HepG2 (cell line): ENCODE results near the gene CARMIL1. TPM values are rescaled to one million over a fixed set of nuclear protein-coding genes. Genes with fewer than 3 reads are reported as not detected.

Source experiments
- ADNP ChIP-seq: sonication (generic); formaldehyde crosslinking; IDR thresholded peaks from 2 replicates; pipeline ENCODE4 v1.4.0; 2020; ENCODE audit warnings: missing genetic modification reagents
- PLRG1 ChIP-seq: fragments of 450-650 bp; conservative IDR thresholded peaks from 2 replicates; pipeline ENCODE4 v1.6.1; 2016
- polyA plus RNA-seq, 8 experiments: library from polyadenylated mRNA; depleted of rRNA in 3 of 8; stranded (reverse) in 7 of 8; unstranded in 1 of 8; fragments of >200 nt; fragmentation: Illumina TruSeq in 4 of 8; extraction: Trizol in 4 of 8; gene quantifications; 2 replicates each; pipeline versions ENCODE4 v1.2.1 to v1.2.3, GENCODE V29; 2011 to 2016; ENCODE audit warnings: low read depth in 4 of 8, missing spikeins in 1 of 8, mixed read lengths in 1 of 8; ENCODE audit not compliant: insufficient read depth in 1 of 8
- total RNA-seq, 5 experiments: library from RNA; depleted of rRNA; stranded (reverse); fragments of >200 nt; fragmentation: Illumina TruSeq; extraction: Trizol; gene quantifications; 2 replicates each; pipeline ENCODE4 v1.2.3, GENCODE V29; 2016; ENCODE audit warnings: low read depth in 1 of 5
- TF ChIP-seq, protein P1 (sequence below): sonication (generic); formaldehyde crosslinking; conservative IDR thresholded peaks from 2 replicates; pipeline ENCODE4 v1.4.0; 2020; ENCODE audit warnings: mild to moderate bottlenecking, missing genetic modification reagents, moderate library complexity
- TF ChIP-seq, protein P2 (sequence below): sonication (generic); formaldehyde crosslinking; IDR thresholded peaks from 2 replicates; pipeline ENCODE4 v1.4.0; 2020; ENCODE audit warnings: mild to moderate bottlenecking, missing genetic modification reagents

Gene CARMIL1
- total and polyA plus RNA-seq, 2 of the 13 experiments (the other 11 are each of a cell fraction or from before 2014, with no cell fraction given), result 1.8 to 2.6 TPM

DNA sequence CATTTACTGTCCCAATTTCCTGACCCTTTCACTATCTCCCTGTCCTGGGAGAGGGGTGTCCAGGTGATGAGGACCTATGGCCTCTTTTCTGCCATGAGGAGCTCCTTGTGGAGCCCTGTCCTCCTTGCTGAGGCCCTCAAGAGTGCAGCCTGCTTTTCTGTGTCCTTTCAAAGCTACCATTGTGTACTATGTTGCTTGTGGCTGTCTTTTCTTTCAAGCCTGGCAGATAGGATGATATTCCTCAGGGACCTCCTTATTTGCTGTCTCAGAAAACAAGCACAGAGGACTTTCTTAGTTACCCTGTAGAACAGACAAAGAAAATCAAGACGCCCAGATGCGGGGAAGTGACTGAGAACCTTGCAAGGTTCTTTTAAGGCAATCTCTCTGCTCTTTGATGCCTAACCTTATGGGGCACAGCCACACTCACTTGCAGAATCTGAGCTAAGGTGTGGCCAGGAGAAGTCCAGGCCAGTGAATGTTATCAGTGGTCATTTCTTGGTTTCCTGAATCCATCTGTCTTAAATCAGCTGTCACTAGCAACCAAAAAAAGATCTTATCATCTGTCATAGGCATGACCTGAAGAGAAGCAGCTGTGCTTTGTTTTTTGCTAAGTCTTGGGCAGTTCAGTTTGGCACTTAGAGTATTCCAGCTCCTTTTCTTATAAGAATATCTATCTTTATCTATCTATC lies 17.2 kb downstream of the CARMIL1 start (continued):
- TF ChIP-seq, protein P1, sequence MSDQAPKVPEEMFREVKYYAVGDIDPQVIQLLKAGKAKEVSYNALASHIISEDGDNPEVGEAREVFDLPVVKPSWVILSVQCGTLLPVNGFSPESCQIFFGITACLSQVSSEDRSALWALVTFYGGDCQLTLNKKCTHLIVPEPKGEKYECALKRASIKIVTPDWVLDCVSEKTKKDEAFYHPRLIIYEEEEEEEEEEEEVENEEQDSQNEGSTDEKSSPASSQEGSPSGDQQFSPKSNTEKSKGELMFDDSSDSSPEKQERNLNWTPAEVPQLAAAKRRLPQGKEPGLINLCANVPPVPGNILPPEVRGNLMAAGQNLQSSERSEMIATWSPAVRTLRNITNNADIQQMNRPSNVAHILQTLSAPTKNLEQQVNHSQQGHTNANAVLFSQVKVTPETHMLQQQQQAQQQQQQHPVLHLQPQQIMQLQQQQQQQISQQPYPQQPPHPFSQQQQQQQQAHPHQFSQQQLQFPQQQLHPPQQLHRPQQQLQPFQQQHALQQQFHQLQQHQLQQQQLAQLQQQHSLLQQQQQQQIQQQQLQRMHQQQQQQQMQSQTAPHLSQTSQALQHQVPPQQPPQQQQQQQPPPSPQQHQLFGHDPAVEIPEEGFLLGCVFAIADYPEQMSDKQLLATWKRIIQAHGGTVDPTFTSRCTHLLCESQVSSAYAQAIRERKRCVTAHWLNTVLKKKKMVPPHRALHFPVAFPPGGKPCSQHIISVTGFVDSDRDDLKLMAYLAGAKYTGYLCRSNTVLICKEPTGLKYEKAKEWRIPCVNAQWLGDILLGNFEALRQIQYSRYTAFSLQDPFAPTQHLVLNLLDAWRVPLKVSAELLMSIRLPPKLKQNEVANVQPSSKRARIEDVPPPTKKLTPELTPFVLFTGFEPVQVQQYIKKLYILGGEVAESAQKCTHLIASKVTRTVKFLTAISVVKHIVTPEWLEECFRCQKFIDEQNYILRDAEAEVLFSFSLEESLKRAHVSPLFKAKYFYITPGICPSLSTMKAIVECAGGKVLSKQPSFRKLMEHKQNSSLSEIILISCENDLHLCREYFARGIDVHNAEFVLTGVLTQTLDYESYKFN, result no peak
- TF ChIP-seq ADNP (CRISPR knock-in tag), result no peak
- no peak for TF ChIP-seq PLRG1
- TF ChIP-seq, protein P2, sequence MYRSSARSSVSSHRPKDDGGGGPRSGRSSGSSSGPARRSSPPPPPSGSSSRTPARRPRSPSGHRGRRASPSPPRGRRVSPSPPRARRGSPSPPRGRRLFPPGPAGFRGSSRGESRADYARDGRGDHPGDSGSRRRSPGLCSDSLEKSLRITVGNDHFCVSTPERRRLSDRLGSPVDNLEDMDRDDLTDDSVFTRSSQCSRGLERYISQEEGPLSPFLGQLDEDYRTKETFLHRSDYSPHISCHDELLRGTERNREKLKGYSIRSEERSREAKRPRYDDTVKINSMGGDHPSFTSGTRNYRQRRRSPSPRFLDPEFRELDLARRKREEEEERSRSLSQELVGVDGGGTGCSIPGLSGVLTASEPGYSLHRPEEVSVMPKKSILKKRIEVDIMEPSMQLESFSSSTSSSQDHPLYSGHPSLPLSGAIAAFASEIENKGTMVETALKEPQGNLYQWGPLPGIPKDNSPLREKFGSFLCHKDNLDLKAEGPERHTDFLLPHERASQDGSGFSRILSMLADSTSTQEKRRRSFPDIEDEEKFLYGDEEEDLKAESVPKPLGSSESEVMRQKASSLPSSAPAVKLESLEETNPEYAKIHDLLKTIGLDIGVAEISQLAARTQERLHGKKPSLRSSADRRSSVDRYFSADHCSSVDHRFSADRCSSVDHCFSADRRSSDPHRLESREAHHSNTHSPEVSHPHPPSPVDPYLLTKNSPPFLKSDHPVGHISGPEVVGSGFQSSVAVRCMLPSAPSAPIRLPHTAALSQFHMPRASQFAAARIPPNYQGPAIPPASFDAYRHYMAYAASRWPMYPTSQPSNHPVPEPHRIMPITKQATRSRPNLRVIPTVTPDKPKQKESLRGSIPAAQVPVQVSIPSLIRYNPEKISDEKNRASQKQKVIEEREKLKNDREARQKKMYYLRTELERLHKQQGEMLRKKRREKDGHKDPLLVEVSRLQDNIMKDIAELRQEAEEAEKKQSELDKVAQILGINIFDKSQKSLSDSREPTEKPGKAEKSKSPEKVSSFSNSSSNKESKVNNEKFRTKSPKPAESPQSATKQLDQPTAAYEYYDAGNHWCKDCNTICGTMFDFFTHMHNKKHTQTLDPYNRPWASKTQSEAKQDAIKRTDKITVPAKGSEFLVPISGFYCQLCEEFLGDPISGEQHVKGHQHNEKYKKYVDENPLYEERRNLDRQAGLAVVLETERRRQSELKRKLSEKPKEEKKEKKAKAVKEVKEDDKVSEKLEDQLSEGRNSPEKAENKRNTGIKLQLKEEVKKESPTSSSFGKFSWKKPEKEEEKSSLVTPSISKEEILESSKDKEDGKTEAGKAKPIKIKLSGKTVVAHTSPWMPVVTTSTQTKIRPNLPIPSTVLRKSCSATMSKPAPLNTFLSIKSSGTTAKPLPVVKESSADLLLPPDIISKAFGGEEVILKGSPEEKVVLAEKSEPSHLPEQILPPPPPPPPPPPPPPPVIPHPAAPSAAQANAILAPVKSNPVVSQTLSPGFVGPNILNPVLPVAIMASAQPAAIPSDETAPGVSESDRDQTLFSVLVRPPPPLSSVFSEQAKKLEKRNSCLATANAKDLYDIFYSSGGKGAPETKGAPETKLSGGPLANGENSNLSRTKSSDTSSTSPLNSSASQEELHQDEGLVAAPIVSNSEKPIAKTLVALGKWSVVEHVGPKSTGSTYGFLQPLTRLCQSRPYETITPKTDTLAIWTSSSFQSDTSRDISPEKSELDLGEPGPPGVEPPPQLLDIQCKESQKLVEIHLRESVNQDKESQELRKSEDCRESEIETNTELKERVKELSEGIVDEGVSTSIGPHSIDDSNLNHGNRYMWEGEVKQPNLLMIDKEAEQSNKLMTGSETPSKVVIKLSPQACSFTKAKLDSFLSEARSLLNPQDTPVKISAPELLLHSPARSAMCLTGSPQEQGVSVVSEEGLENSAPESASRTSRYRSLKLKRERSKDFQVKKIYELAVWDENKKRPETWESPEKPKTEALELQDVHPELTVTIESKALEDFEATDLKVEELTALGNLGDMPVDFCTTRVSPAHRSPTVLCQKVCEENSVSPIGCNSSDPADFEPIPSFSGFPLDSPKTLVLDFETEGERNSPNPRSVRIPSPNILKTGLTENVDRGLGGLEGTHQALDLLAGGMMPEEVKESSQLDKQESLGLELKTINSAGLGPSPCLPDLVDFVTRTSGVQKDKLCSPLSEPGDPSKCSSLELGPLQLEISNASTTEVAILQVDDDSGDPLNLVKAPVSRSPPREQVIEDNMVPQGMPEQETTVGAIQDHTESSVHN (CRISPR knock-in tag), result no peak
